HepG2 (cell line): ENCODE data around the gene TTLL6. TPM values are rescaled to one million over a fixed set of nuclear protein-coding genes. Genes with fewer than 3 reads are reported as not detected.

Source experiments
- CBX1 ChIP-seq: IDR thresholded peaks from one replicate; pipeline ENCODE4 v1.6.1; 2016; ENCODE audit warnings: antibody characterized with exemption, low read depth
- CEBPG ChIP-seq: IDR thresholded peaks from 2 replicates; pipeline ENCODE4 v1.6.1; 2016
- CENPT ChIP-seq: sonication (generic); formaldehyde crosslinking; IDR thresholded peaks from 2 replicates; pipeline ENCODE4 v1.8.0; 2022; ENCODE audit warnings: low read depth, mild to moderate bottlenecking, moderate library complexity, missing genetic modification reagents
- FOXC1 ChIP-seq: sonication (generic); formaldehyde crosslinking; IDR thresholded peaks from 2 replicates; pipeline ENCODE4 v1.8.0; 2022; ENCODE audit warnings: mild to moderate bottlenecking, missing genetic modification reagents, borderline replicate concordance
- LCORL ChIP-seq, 2 experiments: fragments of 450-650 bp in 1 of 2; sonication (generic) in 1 of 2; formaldehyde crosslinking in 1 of 2; IDR thresholded peaks; 2 replicates each; pipeline versions ENCODE4 v1.5.0 to v1.6.1; 2017 to 2020; ENCODE audit warnings: antibody characterized with exemption in 1 of 2, missing genetic modification reagents in 1 of 2
- PRMT3 ChIP-seq: sonication (generic); formaldehyde crosslinking; IDR thresholded peaks from 2 replicates; pipeline ENCODE4 v1.8.1; 2022; ENCODE audit warnings: low read depth, mild to moderate bottlenecking, moderate library complexity, missing genetic modification reagents, borderline replicate concordance
- RBFOX2 ChIP-seq: fragments of 200-400 bp; formaldehyde crosslinking; IDR thresholded peaks from 2 replicates; pipeline ENCODE4 v1.6.1; 2017; ENCODE audit warnings: low read depth, mild to moderate bottlenecking, low read length
- SIX1 ChIP-seq: sonication (generic); formaldehyde crosslinking; IDR thresholded peaks from 2 replicates; pipeline ENCODE4 v1.4.0; 2020; ENCODE audit warnings: missing genetic modification reagents, borderline replicate concordance
- SMC3 ChIP-seq: IDR thresholded peaks from 2 replicates; pipeline ENCODE4 v1.6.1; 2011; ENCODE audit warnings: low read length, improper control_type of control experiment
- SOX6 ChIP-seq, 2 experiments: fragments of 450-650 bp in 1 of 2; sonication (generic) in 1 of 2; formaldehyde crosslinking in 1 of 2; IDR thresholded peaks; 2 replicates each; pipeline versions ENCODE4 v1.4.0 to v1.6.1; 2017 to 2020; ENCODE audit warnings: antibody characterized with exemption in 1 of 2, mild to moderate bottlenecking in 1 of 2, missing genetic modification reagents in 1 of 2
- YEATS2 ChIP-seq: sonication (generic); formaldehyde crosslinking; IDR thresholded peaks from 2 replicates; pipeline ENCODE4 v1.4.0; 2020; ENCODE audit warnings: missing genetic modification reagents, borderline replicate concordance
- ZBTB7B ChIP-seq: sonication (generic); formaldehyde crosslinking; IDR thresholded peaks from 2 replicates; pipeline ENCODE4 v1.4.0; 2020; ENCODE audit warnings: missing genetic modification reagents
- ZNF317 ChIP-seq: sonication (generic); formaldehyde crosslinking; IDR thresholded peaks from 2 replicates; pipeline ENCODE4 v1.5.0; 2020; ENCODE audit warnings: mild to moderate bottlenecking, missing genetic modification reagents
- ZNF350 ChIP-seq: sonication (generic); formaldehyde crosslinking; IDR thresholded peaks from 2 replicates; pipeline ENCODE4 v1.4.0; 2020; ENCODE audit warnings: mild to moderate bottlenecking, low read depth, missing genetic modification reagents, borderline replicate concordance
- ZNF773 ChIP-seq: sonication (generic); formaldehyde crosslinking; IDR thresholded peaks from 2 replicates; pipeline ENCODE4 v1.4.0; 2020; ENCODE audit warnings: missing genetic modification reagents, borderline replicate concordance
- polyA plus RNA-seq, 8 experiments: library from polyadenylated mRNA; depleted of rRNA in 3 of 8; stranded (reverse) in 7 of 8; unstranded in 1 of 8; fragments of >200 nt; fragmentation: Illumina TruSeq in 4 of 8; extraction: Trizol in 4 of 8; gene quantifications; 2 replicates each; pipeline versions ENCODE4 v1.2.1 to v1.2.3, GENCODE V29; 2011 to 2016; ENCODE audit warnings: low read depth in 4 of 8, missing spikeins in 1 of 8, mixed read lengths in 1 of 8; ENCODE audit not compliant: insufficient read depth in 1 of 8
- total RNA-seq, 5 experiments: library from RNA; depleted of rRNA; stranded (reverse); fragments of >200 nt; fragmentation: Illumina TruSeq; extraction: Trizol; gene quantifications; 2 replicates each; pipeline ENCODE4 v1.2.3, GENCODE V29; 2016; ENCODE audit warnings: low read depth in 1 of 5
- TF ChIP-seq, protein P1 (sequence below): IDR thresholded peaks from 2 replicates; pipeline ENCODE4 v1.6.1; 2016; ENCODE audit warnings: mild to moderate bottlenecking
- TF ChIP-seq, protein P2 (sequence below): sonication (generic); formaldehyde crosslinking; IDR thresholded peaks from 2 replicates; pipeline ENCODE4 v1.9.0; 2021; ENCODE audit warnings: missing genetic modification reagents, mild to moderate bottlenecking, borderline replicate concordance
- TF ChIP-seq, protein P3 (sequence below): sonication (generic); formaldehyde crosslinking; IDR thresholded peaks from 2 replicates; pipeline ENCODE4 v1.5.1; 2020; ENCODE audit warnings: mild to moderate bottlenecking, missing genetic modification reagents, moderate library complexity

Gene TTLL6
- total and polyA plus RNA-seq, 2 of the 13 experiments (the other 11 are each of a cell fraction or from before 2014, with no cell fraction given) = 0.04 to 0.08 TPM

- peak; percentile 53; the same call in 1 of the 2 replicates for TF ChIP-seq ZBTB7B (CRISPR knock-in tag)
- peak; percentile 16; the same call in 1 of the 2 replicates for TF ChIP-seq YEATS2
- peak; percentile 93 for TF ChIP-seq SMC3
- TF ChIP-seq, protein P1, sequence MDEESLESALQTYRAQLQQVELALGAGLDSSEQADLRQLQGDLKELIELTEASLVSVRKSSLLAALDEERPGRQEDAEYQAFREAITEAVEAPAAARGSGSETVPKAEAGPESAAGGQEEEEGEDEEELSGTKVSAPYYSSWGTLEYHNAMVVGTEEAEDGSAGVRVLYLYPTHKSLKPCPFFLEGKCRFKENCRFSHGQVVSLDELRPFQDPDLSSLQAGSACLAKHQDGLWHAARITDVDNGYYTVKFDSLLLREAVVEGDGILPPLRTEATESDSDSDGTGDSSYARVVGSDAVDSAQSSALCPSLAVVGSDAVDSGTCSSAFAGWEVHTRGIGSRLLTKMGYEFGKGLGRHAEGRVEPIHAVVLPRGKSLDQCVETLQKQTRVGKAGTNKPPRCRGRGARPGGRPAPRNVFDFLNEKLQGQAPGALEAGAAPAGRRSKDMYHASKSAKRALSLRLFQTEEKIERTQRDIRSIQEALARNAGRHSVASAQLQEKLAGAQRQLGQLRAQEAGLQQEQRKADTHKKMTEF = peak; percentile 39; the same call in 1 of the 2 replicates
- TF ChIP-seq FOXC1 (CRISPR knock-in tag) = peak; percentile 63; the same call in 1 of the 2 replicates
- TF ChIP-seq CENPT (CRISPR knock-in tag) = 0 out of 2 replicates have a peak, but pooled peaks have one; percentile 46
- TF ChIP-seq ZNF350 (CRISPR knock-in tag) = peak; percentile 32; the same call in 1 of the 2 replicates
- TF ChIP-seq, protein P2, sequence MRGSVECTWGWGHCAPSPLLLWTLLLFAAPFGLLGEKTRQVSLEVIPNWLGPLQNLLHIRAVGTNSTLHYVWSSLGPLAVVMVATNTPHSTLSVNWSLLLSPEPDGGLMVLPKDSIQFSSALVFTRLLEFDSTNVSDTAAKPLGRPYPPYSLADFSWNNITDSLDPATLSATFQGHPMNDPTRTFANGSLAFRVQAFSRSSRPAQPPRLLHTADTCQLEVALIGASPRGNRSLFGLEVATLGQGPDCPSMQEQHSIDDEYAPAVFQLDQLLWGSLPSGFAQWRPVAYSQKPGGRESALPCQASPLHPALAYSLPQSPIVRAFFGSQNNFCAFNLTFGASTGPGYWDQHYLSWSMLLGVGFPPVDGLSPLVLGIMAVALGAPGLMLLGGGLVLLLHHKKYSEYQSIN (CRISPR knock-in tag) = 0 out of 2 replicates have a peak, but pooled peaks have one; percentile 75
- peak; percentile 56; the same call in 1 of the 2 replicates for TF ChIP-seq ZNF773 (CRISPR knock-in tag)
- 0 out of 2 replicates have a peak, but pooled peaks have one; percentile 20 for TF ChIP-seq SIX1 (CRISPR knock-in tag)
- TF ChIP-seq CEBPG (CRISPR knock-in tag) = no peak
- TF ChIP-seq ZNF317 (CRISPR knock-in tag) = peak; percentile 58; the same call in 1 of the 2 replicates
- no peak for TF ChIP-seq CBX1
- peak; percentile 23; the same call in 1 of the 2 replicates for TF ChIP-seq PRMT3 (CRISPR knock-in tag)
- TF ChIP-seq RBFOX2 = no peak
- TF ChIP-seq SOX6 (IDR thresholded peaks at IDR 0.05) = no peak
- peak; percentile 46 for TF ChIP-seq SOX6 (CRISPR knock-in tag; IDR thresholded peaks at IDR 0.05)
- TF ChIP-seq, protein P3, sequence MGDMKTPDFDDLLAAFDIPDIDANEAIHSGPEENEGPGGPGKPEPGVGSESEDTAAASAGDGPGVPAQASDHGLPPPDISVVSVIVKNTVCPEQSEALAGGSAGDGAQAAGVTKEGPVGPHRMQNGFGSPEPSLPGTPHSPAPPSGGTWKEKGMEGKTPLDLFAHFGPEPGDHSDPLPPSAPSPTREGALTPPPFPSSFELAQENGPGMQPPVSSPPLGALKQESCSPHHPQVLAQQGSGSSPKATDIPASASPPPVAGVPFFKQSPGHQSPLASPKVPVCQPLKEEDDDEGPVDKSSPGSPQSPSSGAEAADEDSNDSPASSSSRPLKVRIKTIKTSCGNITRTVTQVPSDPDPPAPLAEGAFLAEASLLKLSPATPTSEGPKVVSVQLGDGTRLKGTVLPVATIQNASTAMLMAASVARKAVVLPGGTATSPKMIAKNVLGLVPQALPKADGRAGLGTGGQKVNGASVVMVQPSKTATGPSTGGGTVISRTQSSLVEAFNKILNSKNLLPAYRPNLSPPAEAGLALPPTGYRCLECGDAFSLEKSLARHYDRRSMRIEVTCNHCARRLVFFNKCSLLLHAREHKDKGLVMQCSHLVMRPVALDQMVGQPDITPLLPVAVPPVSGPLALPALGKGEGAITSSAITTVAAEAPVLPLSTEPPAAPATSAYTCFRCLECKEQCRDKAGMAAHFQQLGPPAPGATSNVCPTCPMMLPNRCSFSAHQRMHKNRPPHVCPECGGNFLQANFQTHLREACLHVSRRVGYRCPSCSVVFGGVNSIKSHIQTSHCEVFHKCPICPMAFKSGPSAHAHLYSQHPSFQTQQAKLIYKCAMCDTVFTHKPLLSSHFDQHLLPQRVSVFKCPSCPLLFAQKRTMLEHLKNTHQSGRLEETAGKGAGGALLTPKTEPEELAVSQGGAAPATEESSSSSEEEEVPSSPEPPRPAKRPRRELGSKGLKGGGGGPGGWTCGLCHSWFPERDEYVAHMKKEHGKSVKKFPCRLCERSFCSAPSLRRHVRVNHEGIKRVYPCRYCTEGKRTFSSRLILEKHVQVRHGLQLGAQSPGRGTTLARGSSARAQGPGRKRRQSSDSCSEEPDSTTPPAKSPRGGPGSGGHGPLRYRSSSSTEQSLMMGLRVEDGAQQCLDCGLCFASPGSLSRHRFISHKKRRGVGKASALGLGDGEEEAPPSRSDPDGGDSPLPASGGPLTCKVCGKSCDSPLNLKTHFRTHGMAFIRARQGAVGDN (CRISPR knock-in tag) = peak; percentile 84
- TF ChIP-seq LCORL (IDR thresholded peaks at IDR 0.05) = no peak
- peak; percentile 69 for TF ChIP-seq LCORL (CRISPR knock-in tag; IDR thresholded peaks at IDR 0.05)
Measured at GRCh38 chr17:48791128-48792032, 25.6 kb downstream of the TTLL6 start (continued).
